ENCODE results near the gene CSMD2.

The CSMD2 gene

DNA sequence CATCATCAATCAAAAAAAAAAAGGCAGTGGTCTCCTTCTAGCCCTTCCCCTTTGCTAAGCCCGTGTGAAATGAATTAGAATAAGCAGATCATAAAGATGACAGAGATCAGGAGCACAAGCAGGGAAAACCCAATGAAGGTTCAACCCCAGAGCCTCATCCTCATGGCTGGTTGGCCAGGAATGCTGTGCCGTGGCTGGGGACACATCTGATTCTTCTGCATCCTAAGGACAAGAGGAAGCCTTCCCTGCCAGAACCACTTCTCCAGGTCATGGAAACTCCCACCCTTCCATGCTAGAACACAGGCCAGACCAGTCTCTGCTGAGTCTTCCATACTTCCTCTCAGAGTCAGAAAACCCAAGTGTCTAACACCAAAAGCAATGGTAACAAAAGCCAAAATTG is 81.1 kb downstream of the CSMD2 start:
- TF ChIP-seq NFIC (IDR thresholded peaks at IDR 0.05) (no peak), TEAD4 (IDR thresholded peaks at IDR 0.05) (no peak), TAF1 (IDR thresholded peaks at IDR 0.05; ENCODE audit: low read depth) (no peak)

DNA sequence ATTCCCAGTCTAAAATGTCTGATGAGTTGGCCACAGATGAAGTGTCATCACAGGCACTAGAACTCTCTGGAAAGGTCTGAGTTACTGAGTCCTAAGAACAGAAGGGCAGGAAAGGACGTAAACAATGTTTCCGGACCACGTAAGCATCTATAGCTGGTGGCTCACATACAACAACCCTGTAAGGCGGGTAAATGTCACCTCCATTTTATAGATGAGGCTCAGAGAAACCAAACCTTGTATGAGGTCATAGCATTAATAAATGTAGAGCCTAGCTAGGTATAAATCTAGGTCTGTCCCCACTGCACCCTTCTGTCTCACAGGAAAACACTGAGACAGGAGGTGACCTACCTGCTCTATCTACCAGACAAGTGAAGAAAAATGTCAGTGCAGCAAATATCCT is 86.6 kb downstream of the CSMD2 start:
- TF ChIP-seq ZBTB7A (IDR thresholded peaks at IDR 0.05; ENCODE audit: low read depth) (no peak), EGR1 (IDR thresholded peaks at IDR 0.05) (no peak), CREB1 (IDR thresholded peaks at IDR 0.05; ENCODE audit: low read depth) (no peak)
- TF ChIP-seq, protein P1, sequence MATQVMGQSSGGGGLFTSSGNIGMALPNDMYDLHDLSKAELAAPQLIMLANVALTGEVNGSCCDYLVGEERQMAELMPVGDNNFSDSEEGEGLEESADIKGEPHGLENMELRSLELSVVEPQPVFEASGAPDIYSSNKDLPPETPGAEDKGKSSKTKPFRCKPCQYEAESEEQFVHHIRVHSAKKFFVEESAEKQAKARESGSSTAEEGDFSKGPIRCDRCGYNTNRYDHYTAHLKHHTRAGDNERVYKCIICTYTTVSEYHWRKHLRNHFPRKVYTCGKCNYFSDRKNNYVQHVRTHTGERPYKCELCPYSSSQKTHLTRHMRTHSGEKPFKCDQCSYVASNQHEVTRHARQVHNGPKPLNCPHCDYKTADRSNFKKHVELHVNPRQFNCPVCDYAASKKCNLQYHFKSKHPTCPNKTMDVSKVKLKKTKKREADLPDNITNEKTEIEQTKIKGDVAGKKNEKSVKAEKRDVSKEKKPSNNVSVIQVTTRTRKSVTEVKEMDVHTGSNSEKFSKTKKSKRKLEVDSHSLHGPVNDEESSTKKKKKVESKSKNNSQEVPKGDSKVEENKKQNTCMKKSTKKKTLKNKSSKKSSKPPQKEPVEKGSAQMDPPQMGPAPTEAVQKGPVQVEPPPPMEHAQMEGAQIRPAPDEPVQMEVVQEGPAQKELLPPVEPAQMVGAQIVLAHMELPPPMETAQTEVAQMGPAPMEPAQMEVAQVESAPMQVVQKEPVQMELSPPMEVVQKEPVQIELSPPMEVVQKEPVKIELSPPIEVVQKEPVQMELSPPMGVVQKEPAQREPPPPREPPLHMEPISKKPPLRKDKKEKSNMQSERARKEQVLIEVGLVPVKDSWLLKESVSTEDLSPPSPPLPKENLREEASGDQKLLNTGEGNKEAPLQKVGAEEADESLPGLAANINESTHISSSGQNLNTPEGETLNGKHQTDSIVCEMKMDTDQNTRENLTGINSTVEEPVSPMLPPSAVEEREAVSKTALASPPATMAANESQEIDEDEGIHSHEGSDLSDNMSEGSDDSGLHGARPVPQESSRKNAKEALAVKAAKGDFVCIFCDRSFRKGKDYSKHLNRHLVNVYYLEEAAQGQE (IDR thresholded peaks at IDR 0.05; ENCODE audit: low read depth): no peak

DNA sequence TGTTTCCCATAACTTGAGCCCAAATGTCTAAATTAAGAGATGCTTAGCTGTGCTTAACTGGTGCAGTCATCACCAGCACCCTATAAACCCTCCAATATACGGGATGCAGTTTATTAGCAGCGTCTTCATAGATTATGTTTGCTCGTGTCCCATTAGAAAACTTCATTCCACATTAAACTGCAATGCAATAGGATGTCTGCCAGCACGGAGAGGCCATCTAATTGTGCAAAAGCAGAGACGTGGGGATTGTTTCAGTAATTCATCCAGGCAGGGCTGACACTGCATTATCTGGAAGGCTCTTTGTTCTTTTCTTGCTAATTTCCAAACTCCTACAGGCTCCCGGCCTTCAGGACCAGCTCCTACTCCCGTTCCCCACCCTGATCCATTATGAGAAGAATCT is 89.5 kb downstream of the CSMD2 start:
- TF ChIP-seq TCF12 (IDR thresholded peaks at IDR 0.05; ENCODE audit: low read depth): no peak
- no peak for TF ChIP-seq TEAD4 (IDR thresholded peaks at IDR 0.05)

DNA sequence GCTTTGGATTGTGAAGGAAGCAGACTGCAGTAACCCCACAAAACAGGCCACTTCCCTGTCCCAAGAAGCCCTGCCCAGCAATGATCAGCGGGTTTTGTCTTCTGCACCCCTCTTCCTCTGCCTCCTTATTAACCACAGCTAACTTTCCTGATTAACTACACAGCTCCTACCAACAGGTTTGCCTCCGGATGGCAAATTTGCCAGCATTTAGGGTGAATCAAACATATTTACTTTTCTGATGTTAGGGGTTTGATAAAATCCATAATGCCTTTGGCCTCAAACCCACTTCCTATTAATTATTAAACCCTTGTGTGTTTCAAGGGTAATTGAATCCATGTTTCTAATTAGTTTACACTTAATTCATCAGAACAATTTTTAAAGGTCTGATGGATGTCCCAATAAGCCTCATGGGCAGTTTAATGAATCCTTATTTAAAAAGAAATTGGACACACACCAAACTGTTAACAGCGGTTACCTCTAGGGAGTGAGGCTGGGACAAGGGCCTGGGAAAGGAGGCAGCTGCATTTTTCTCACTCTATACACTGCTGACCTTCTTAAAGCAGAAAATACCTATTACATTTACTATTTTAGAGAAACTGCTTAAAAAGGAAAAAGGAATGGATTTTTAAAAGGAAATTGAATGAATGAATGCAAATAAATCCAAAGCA is 91.9 kb downstream of the CSMD2 start:
- TF ChIP-seq, protein P2, sequence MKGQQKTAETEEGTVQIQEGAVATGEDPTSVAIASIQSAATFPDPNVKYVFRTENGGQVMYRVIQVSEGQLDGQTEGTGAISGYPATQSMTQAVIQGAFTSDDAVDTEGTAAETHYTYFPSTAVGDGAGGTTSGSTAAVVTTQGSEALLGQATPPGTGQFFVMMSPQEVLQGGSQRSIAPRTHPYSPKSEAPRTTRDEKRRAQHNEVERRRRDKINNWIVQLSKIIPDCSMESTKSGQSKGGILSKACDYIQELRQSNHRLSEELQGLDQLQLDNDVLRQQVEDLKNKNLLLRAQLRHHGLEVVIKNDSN (IDR thresholded peaks at IDR 0.05): no peak
- no peak for TF ChIP-seq ZBTB7A (IDR thresholded peaks at IDR 0.05; ENCODE audit: low read depth)
- no peak for TF ChIP-seq RAD21 (IDR thresholded peaks at IDR 0.05; ENCODE audit: low read depth)
- TF ChIP-seq, protein P3, sequence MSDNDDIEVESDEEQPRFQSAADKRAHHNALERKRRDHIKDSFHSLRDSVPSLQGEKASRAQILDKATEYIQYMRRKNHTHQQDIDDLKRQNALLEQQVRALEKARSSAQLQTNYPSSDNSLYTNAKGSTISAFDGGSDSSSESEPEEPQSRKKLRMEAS (IDR thresholded peaks at IDR 0.05): no peak
- TF ChIP-seq CREB1 (IDR thresholded peaks at IDR 0.05; ENCODE audit: low read depth): no peak
- no peak for TF ChIP-seq NFIC (IDR thresholded peaks at IDR 0.05)
- no peak for TF ChIP-seq TCF12 (IDR thresholded peaks at IDR 0.05; ENCODE audit: low read depth)
- no peak for TF ChIP-seq FOXM1 (IDR thresholded peaks at IDR 0.05; ENCODE audit: borderline replicate concordance, low read depth)

DNA sequence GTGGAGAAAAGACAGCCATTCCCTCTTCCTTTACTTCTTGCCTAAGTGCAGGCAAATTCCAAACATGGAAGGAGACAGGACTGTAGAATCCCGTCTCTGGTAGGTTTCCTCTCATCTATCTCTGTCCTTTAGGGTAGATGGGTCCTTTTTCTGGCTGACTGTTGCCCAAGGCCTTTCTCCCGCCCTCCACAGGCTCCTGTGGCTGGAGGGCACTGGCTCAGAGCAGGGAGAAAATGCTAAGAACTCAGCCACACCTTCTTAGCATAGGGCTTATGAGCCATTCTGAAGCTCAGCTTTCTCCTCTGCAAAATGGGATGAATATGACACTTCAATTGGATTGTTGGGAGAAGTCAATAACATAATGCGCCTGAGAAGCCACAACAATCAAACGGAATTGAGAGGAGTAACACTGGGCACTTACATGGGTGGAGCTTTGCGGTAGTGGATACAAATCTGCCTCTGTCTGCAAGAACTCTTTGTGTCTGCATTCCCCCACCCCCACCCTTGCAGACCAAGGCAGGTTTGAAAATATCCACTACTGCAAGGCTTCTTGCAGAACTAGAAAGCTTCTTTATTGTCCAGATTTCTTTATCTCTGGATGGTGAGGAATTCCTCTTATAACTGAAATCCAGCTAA is 94.7 kb downstream of the CSMD2 start:
- TF ChIP-seq TAF1 (IDR thresholded peaks at IDR 0.05; ENCODE audit: low read depth): no peak
- no peak for TF ChIP-seq TEAD4 (IDR thresholded peaks at IDR 0.05)
- no peak for TF ChIP-seq EP300 (IDR thresholded peaks at IDR 0.05; ENCODE audit: borderline replicate concordance)
- TF ChIP-seq YY1 (IDR thresholded peaks at IDR 0.05; ENCODE audit: low read depth): no peak
- TF ChIP-seq RAD21 (IDR thresholded peaks at IDR 0.05; ENCODE audit: low read depth): no peak
- no peak for TF ChIP-seq TCF12 (IDR thresholded peaks at IDR 0.05; ENCODE audit: low read depth)
- no peak for TF ChIP-seq ZBTB7A (IDR thresholded peaks at IDR 0.05; ENCODE audit: low read depth)
- TF ChIP-seq, protein P2 (IDR thresholded peaks at IDR 0.05): no peak
- TF ChIP-seq, protein P3 (IDR thresholded peaks at IDR 0.05): no peak
- no peak for TF ChIP-seq FOXM1 (IDR thresholded peaks at IDR 0.05; ENCODE audit: borderline replicate concordance, low read depth)

DNA sequence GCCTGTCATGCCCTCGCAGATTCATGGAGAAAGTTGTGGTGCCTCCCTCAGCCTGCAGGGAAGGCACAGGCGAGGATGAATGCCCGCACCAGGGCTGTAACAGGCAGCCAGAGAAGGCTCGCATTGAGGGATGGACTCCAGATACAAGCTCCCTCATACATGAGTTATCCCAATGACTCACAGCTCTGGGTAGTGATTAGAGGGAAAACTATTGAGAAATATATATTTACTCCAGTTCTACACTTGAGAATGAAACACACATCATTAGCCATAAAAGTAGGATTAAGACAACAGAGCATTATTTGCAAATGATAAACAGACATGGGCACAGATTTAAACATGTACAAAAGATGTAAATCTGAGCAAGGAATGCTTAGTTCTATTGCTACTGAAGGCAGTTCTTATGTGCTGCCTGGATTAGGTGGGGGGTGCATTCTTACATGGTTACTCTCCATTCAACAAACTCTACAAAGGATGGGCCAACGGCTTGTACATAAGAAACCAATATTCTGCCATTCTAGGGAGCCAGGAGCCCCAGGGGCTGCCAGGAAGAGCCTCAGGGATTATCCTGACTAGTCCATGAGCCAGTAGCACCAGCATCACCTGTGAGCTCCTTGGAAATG is 97.9 kb downstream of the CSMD2 start:
- TF ChIP-seq, protein P3 (IDR thresholded peaks at IDR 0.05): no peak
- TF ChIP-seq EP300 (IDR thresholded peaks at IDR 0.05; ENCODE audit: borderline replicate concordance): no peak

DNA sequence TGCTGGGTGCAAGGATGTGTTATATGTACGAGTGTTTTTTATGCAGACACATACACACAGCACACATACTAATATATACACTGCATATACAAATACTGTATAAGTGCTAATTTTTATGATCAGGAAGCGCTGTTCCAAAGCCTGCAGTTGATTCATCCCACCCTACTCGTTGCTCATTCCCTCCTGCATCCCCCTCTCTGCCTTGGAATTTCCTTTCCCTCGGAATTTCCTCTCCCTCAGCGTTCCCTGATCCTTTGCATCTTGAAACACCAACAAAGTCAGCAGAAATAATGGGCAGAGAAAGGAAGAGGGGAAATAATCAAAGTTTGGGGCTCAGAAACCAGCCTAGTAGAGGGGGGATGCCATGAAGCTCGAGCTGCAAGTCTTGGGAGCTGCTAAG is 98.9 kb downstream of the CSMD2 start:
- no peak for TF ChIP-seq CREB1 (IDR thresholded peaks at IDR 0.05; ENCODE audit: low read depth)
- TF ChIP-seq YY1 (IDR thresholded peaks at IDR 0.05; ENCODE audit: low read depth): no peak
- TF ChIP-seq, protein P3 (IDR thresholded peaks at IDR 0.05): no peak
- no peak for TF ChIP-seq TCF12 (IDR thresholded peaks at IDR 0.05; ENCODE audit: low read depth)
- TF ChIP-seq RAD21 (IDR thresholded peaks at IDR 0.05; ENCODE audit: low read depth): no peak
- TF ChIP-seq, protein P1 (IDR thresholded peaks at IDR 0.05; ENCODE audit: low read depth): no peak
- TF ChIP-seq, protein P2 (IDR thresholded peaks at IDR 0.05): no peak
- TF ChIP-seq TEAD4 (IDR thresholded peaks at IDR 0.05): no peak
- no peak for TF ChIP-seq ZBTB7A (IDR thresholded peaks at IDR 0.05; ENCODE audit: low read depth)
- TF ChIP-seq NFIC (IDR thresholded peaks at IDR 0.05): no peak
- no peak for TF ChIP-seq FOXM1 (IDR thresholded peaks at IDR 0.05; ENCODE audit: borderline replicate concordance, low read depth)
